ENCODE data around the gene TMEM147.
A peak's percentile ranks its signal among the peaks of the same experiment; 100 is the strongest.

Gene TMEM147

GRCh38 chr19:35521124-35521743 is 24.2 kb upstream of the TMEM147 start:
- DNase-seq, result no peak

- DNase-seq, result no peak
These were observed 22.6 kb upstream of the TMEM147 start for GRCh38 chr19:35522745-35523327.

GRCh38 chr19:35524181-35524837 is 21.1 kb upstream of the TMEM147 start:
- no peak for DNase-seq

GRCh38 chr19:35525873-35526272 is 19.6 kb upstream of the TMEM147 start:
- no peak for DNase-seq

GRCh38 chr19:35528218-35529038 is 17.0 kb upstream of the TMEM147 start, which contains the start of gene SBSN:
Gene SBSN, minus strand, starts transcription at chr19:35528311. Its CDS starts 30 bp downstream, at chr19:35528281.
- peak; percentile 51 for DNase-seq

GRCh38 chr19:35529241-35530218 is 15.9 kb upstream of the TMEM147 start:
- no peak for DNase-seq

- no peak for DNase-seq
These were observed 14.1 kb upstream of the TMEM147 start for GRCh38 chr19:35531291-35531690.

GRCh38 chr19:35533201-35533821 is 12.1 kb upstream of the TMEM147 start, which contains the start of gene GAPDHS:
Gene GAPDHS, plus strand, starts transcription at chr19:35533456. Its CDS starts 72 bp downstream, at chr19:35533528.
- no peak for DNase-seq

- peak; percentile 19 for DNase-seq
These were observed 11.5 kb upstream of the TMEM147 start for GRCh38 chr19:35533822-35534392.

- no peak for DNase-seq
These were observed 10.5 kb upstream of the TMEM147 start for GRCh38 chr19:35534803-35535480.

- DNase-seq, result no peak
These were observed 6.1 kb upstream of the TMEM147 start for GRCh38 chr19:35539314-35539713.

GRCh38 chr19:35539850-35540249 is 5.6 kb upstream of the TMEM147 start:
- DNase-seq, result no peak

GRCh38 chr19:35540356-35540927 is 5.0 kb upstream of the TMEM147 start:
- DNase-seq, result no peak

GRCh38 chr19:35542209-35542608 is 3.2 kb upstream of the TMEM147 start:
- no peak for DNase-seq

GRCh38 chr19:35543280-35544109 is 1.9 kb upstream of the TMEM147 start:
- no peak for DNase-seq

- no peak for DNase-seq
These were observed 1.2 kb upstream of the TMEM147 start for GRCh38 chr19:35544110-35544802.

GRCh38 chr19:35545855-35546381 is 492 bp downstream of the TMEM147 start:
- no peak for DNase-seq

GRCh38 chr19:35546532-35546931 is 1.1 kb downstream of the TMEM147 start:
- DNase-seq, result no peak
